ENCODE data around the gene ZNF473. TPM values are rescaled to one million over a fixed set of nuclear protein-coding genes. Genes with fewer than 3 reads are reported as not detected.
"Not testable (repeated sequence)": the region's sequence is repeated elsewhere in the genome, so short reads cannot be mapped to it uniquely, and the experiment has no call there.

The ZNF473 gene
- total RNA-seq, 1 donor from 2014 or later = 6.3 TPM

DNA sequence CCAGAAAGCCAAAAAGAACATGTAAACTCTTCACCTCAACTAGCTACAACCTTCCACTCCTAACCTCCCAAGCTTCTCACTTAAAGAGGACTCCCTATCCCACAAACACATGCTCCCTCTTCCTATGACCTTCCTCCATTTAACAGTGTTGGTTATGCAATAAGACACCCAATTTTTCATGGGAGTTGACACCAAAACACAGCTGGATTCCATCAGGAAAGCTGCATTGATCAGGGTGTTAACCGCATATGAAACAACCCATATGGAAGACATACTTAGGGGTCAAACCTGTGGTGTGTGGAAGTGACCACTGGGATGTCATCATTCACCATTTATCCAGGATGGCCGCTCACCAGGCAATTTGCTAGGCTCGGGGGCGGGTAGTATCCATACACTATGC is 21.9 kb downstream of the ZNF473 start:
- no peak for DNase-seq (ENCODE audit: extremely low read depth, low read depth, low spot score)

DNA sequence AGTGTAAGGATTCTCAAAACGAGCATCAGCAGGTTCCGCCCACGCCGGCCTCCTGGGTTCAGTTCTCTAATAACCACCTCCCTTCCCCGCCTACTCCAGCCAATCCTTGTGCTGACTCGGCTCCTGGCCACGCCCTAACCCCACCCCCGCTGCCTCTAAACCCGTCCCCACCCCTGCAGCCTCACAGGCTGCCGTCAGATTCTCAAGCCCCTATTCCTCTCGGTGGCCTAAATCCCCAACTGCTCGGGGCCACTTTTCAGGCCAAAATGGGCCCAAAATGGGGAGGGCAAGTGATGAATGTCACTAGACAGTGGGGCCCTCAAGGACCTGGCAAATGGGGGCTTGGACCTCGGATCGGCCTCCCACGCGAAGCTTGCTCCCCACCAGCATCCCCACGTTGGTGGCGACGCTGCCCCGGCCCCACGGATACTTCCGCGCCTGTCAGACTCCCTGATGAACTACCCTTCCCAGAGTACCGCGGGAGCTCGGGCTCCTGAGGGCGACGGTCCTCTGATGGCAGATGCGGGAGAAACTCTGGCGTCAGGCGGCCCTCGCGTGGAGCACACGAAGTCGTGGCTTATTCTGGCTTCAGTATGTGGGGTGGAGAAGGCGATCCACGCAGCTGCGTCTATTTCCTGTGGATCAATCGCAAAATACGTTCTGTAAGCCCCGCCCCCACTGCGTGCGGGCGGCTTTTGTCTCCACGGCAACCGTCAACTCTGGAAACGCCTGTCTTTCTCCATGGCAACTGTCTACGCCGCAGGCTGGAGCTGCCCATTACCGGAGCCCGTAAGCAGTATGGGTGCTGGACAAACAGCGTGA is 24.8 kb downstream of the ZNF473 start:
- DNase-seq (ENCODE audit: extremely low read depth, low read depth, low spot score) = peak; percentile 37

- not testable (repeated sequence) for DNase-seq (ENCODE audit: extremely low read depth, low read depth, low spot score)
Observed at GRCh38 chr19:50051228-50051895, 25.6 kb downstream of the ZNF473 start.

DNA sequence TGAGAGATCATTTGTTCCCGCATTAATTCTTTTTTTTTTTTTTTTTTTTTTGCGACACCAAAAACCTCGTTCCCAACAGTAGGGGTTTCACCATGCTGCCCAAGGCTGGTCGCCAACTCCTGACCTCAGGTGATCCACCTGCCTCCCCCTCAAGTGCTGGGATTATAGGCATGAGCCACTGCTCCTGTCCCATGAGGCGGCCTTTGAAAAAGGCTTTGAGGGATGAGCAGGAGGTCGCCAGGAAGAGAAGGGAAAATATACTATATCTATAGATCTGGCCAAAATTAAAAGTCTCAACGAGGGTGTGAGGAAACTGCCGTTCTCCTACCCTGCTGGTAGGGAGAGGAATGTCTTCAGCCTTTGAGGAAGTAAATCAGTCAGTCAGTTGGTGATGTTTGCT is 26.2 kb downstream of the ZNF473 start:
- no peak for DNase-seq (ENCODE audit: extremely low read depth, low read depth, low spot score)

DNA sequence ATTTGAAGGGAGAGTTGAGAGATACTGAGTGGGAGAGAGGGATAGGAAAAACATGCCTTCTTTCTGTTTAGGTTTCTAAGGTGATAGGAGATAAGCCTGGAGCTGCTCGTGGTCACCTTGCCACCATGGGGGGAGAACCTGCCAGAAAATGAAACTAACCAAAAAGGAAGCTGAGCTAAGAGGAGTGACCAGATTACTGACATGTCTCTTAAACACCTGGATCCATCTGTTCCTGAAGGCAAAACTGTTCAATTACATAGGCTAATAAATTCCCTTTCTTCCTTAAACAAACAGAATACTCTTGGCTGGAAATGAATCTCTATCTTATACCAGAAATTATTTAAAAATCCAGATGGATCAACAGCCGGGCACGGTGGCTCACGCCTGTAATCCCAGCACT is 27.3 kb downstream of the ZNF473 start:
- DNase-seq (ENCODE audit: extremely low read depth, low read depth, low spot score) = no peak

GRCh38 chr19:50058425-50058824 is 32.6 kb downstream of the ZNF473 start:
- no peak for DNase-seq (ENCODE audit: extremely low read depth, low read depth, low spot score)

- DNase-seq (ENCODE audit: extremely low read depth, low read depth, low spot score) = no peak
Observed at GRCh38 chr19:50059045-50059444, 33.2 kb downstream of the ZNF473 start.

DNA sequence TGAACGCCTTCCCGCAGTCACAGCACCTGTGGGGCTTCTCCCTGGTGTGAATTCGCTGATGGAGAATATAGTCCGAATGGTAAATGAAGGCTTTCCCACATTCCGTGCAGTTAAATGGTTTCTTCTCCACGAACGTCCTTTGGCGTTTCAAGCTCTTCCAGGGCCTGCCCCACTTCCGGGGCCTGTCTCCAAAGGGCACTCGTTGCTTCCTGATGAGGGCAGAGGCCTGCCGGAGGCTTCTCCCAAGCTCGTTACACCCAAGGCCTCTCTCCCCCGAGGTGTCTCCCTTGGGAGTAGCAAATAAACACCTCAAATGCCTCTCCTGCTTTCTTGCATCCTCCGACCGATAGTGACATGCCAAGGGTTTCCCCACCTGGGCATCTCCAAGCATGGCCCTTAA is 34.3 kb downstream of the ZNF473 start:
- DNase-seq (ENCODE audit: extremely low read depth, low read depth, low spot score) = no peak

- DNase-seq (ENCODE audit: extremely low read depth, low read depth, low spot score) = no peak
Observed at GRCh38 chr19:50061650-50062049, 35.8 kb downstream of the ZNF473 start.

- no peak for DNase-seq (ENCODE audit: extremely low read depth, low read depth, low spot score)
Observed at GRCh38 chr19:50065938-50066337, 40.1 kb downstream of the ZNF473 start.

DNA sequence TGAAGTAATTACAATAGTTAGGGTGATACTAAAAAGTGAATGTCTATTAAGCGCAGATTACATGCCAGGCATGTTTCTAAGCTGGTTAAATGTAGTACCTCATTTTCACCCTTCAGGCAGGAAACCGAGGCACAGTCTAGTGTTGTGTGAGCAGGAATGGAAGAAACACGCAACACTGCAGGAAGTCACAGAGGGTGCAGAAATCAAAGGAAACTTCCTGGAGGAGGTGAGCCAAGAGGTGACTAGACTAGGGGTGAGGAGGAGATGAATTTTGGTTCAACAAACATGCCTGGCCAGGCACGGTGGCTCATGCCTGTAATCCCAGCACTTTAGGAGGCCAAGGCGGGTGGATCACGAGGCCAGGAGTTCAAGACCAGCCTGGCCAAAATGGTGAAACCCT is 41.8 kb downstream of the ZNF473 start:
- no peak for DNase-seq (ENCODE audit: extremely low read depth, low read depth, low spot score)

DNA sequence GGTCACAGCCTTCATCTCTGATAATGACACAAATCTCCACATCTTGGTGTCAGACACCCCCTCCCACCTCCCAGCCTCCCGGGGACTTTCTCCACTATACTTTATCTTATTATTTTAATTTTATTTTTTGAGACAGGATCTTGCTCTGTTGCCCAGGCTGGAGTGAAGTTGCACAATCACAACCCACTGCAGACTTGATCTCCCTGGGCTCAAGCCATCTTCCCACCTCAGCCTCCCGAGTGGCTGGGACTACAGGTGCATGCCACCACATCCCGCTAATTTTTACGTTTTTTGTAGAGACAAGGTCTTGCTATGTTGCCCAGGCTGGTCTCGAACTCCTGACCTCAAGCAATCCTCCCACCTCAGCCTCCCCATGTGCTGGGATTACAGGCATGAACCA is 42.6 kb downstream of the ZNF473 start:
- not testable (repeated sequence) for DNase-seq (ENCODE audit: extremely low read depth, low read depth, low spot score)

DNA sequence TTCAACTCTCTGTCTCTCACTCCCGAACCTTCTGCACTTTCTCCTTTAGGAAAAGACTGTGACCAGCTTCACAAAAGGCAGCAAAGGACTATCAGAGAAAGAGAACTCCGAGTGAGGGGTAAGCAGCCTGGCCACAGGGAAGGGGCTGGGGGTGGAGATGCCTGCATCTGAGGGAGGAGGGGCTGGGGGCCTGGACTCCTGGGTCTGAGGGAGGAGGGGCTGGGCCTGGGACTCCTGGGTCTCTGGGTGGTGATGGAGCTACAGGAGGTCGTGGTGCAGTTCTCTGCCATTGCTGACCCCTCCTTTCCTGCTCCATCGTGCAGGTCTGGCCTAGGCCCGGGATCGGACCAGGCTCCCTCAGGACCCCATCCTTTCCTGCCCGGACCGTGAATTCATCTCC is 49.3 kb downstream of the ZNF473 start:
- DNase-seq (ENCODE audit: extremely low read depth, low read depth, low spot score) = not testable (repeated sequence)

- not testable (repeated sequence) for DNase-seq (ENCODE audit: extremely low read depth, low read depth, low spot score)
Observed at GRCh38 chr19:50075644-50076372, 50.0 kb downstream of the ZNF473 start.

DNA sequence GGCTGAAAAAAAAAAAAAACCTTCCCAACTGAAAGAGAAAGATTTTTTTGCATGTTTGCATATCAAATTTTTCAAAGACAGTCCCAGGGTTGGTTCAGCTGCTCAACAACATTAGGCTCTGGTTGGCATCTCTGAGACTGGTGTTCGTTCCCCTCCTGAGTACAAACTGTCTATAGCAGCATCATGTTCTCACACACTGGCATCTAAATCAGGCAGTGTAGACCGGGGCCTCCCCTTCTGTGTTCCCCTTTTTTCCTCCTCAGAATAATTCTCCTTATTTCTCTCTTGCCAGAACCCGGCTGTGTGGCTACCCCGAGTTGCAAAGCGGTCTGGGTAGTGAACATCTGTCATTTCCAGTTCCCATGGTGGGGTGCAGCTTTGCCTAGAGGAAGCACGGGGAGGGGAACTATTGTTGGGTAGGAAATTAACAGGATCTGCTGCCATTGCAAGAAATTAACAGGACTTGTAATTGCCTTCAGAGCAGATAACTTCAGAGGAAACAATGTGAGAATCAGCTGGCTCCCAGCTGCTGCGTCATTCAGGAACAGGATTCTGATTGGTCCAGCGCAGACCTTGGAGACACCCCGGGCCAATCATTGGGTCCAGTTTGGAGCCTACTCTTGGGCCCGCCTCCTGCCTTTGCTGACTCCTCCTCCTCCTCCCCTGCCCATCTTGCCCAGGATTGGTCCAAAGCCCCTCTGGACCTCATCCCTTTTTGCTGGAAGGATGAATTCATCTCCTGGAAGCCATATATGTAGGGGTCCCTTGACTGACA is 51.0 kb downstream of the ZNF473 start:
- DNase-seq (ENCODE audit: extremely low read depth, low read depth, low spot score) = not testable (repeated sequence)

- not testable (repeated sequence) for DNase-seq (ENCODE audit: extremely low read depth, low read depth, low spot score)
Observed at GRCh38 chr19:50079014-50079413, 53.2 kb downstream of the ZNF473 start.

DNA sequence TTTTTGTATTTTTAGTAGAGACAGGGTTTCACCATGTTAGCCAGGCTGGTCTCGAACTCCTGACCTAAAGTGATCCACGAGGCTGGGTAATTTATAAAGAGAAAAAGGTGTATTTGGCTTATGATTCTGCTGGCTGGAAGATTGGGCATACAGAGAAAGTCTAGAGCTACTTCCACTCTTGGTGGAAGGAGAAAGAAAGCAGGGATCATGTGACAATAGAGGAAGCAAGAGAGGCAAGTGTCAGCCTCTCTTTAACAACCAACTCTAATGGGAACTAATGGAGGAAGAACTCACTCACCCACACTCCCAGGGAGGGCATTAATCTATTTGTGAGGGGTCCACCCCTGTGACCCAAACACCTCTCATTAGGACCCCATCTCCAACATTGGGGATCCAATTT is 58.6 kb downstream of the ZNF473 start:
- not testable (repeated sequence) for DNase-seq (ENCODE audit: extremely low read depth, low read depth, low spot score)

GRCh38 chr19:50087153-50087552 is 61.3 kb downstream of the ZNF473 start:
- not testable (repeated sequence) for DNase-seq (ENCODE audit: extremely low read depth, low read depth, low spot score)

DNA sequence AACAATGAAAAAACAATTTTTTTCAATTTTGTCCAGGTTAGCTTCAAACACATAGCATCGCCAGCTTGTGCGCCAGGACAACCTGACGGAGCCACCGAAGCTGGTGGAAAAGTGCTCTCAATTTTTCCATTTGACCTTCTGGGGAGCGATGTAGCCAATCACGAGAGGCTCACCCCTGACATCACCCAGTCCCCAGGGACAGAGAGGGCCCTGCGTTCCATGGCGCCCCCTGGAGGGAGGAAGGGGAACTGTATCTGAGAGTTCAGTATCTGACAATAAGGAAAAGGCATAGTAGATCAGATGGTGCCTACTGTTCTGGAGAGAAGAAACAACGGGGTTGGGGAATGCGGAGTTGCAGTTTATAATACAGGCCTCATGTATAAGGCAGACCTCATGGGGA is 64.9 kb downstream of the ZNF473 start:
- not testable (repeated sequence) for DNase-seq (ENCODE audit: extremely low read depth, low read depth, low spot score)

DNA sequence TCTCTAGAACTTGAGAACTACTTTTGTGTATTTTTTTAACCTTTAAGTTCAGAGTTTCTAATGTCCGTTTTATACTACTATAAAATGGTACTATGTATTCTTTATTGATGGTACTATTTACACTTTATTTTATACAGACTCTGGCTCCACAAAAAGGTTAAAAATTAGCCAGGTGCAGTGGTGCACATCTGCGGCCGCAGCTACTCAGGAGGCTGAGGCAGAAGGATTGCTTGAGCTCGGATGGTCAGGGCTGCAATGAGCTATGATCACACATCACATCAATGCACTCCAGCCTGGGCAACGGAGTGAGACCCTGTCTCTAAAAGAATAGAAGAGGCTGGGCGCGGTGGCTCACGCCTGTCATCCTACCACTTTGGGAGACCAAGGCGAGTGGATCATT is 66.0 kb downstream of the ZNF473 start:
- not testable (repeated sequence) for DNase-seq (ENCODE audit: extremely low read depth, low read depth, low spot score)

DNA sequence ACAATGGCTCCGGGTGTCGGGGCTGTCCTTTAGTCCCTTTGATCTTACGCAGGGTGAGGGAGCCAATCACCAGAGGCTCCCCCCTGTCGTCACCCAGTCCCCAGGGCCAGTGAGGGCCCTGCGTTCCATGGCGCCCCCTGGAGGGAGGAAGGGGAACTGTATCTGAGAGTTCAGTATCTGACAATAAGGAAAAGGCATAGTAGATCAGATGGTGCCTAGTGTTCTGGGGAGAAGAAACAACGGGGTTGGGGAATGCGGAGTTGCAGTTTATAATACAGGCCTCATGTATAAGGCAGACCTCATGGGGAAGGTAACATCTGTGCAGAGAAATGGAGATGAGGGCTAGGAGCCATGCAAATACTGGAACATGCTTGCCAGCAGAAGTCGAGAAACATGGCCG is 66.8 kb downstream of the ZNF473 start:
- DNase-seq (ENCODE audit: extremely low read depth, low read depth, low spot score) = not testable (repeated sequence)
